Nephron (organoid): ENCODE measurements around the gene HES5.
A peak's percentile ranks its signal among the peaks of the same experiment; 100 is the strongest.

ENCODE experiments used
- H3K27ac Mint-ChIP-seq, 3 experiments: 2 replicates each; pipeline ENCODE4 v1.8.0; 2020; ENCODE audit warnings: mixed read lengths in 3 of 3, mild to moderate bottlenecking in 2 of 3, moderate library complexity in 1 of 3
- H3K27me3 Mint-ChIP-seq: 2 replicates; pipeline ENCODE4 v1.8.0; 2021; ENCODE audit warnings: low read depth, mild to moderate bottlenecking, moderate library complexity, mixed read lengths
- H3K36me3 Mint-ChIP-seq: 2 replicates; pipeline ENCODE4 v1.8.0; 2020; ENCODE audit warnings: low read depth, mixed read lengths
- H3K4me1 Mint-ChIP-seq: 2 replicates; pipeline ENCODE4 v1.8.0; 2020; ENCODE audit warnings: mixed read lengths
- H3K4me3 Mint-ChIP-seq, 3 experiments: 2 replicates each; pipeline ENCODE4 v1.8.0; 2020; ENCODE audit warnings: mild to moderate bottlenecking in 3 of 3, mixed read lengths in 3 of 3, moderate library complexity in 2 of 3
- H3K9me3 Mint-ChIP-seq: 2 replicates; pipeline ENCODE4 v1.8.0; 2020; ENCODE audit warnings: mixed read lengths
- CTCF ChIP-seq, 3 experiments: fragments of 200-600 bp; sonication (generic); IDR thresholded peaks; one replicate each; pipeline ENCODE4 v1.5.0; 2021; ENCODE audit warnings: antibody characterized with exemption in 3 of 3; ENCODE audit not compliant: unreplicated experiment in 3 of 3

The HES5 gene

DNA sequence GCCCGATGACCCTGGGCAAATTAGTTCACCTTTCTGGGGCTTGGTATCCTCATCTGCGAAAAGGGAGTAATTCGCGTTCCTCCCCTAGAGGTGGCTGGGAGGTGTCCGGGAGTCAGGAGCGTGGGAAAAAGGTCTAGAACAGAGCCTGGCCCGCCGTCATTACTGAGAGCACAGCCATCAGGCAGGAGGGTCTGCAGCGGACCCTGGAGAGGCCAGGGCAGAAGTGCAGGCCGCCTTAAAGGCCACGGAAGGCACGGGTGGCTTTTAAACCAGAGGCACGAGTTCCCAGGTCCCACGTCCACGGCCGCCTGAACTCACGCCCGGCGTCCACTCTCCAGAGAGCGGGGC, 4.5 kb downstream of the HES5 start:
- H3K36me3 Mint-ChIP-seq = peaks cover 17% of the 10 kb centered on the region
- peaks cover 36% of the 10 kb centered on the region for H3K4me1 Mint-ChIP-seq
- peak overlapping the region; percentile 90 to 99 (median 97) for H3K4me3 Mint-ChIP-seq
- no peaks in the 10 kb centered on the region for H3K9me3 Mint-ChIP-seq
- TF ChIP-seq CTCF (IDR thresholded peaks at IDR 0.05; ENCODE audit: unreplicated experiment in 3 of 3) = no peak
- peak overlapping the region in 1 of 3 experiments; percentile 55 for H3K27ac Mint-ChIP-seq
- H3K27me3 Mint-ChIP-seq = peaks cover 35% of the 10 kb centered on the region

DNA sequence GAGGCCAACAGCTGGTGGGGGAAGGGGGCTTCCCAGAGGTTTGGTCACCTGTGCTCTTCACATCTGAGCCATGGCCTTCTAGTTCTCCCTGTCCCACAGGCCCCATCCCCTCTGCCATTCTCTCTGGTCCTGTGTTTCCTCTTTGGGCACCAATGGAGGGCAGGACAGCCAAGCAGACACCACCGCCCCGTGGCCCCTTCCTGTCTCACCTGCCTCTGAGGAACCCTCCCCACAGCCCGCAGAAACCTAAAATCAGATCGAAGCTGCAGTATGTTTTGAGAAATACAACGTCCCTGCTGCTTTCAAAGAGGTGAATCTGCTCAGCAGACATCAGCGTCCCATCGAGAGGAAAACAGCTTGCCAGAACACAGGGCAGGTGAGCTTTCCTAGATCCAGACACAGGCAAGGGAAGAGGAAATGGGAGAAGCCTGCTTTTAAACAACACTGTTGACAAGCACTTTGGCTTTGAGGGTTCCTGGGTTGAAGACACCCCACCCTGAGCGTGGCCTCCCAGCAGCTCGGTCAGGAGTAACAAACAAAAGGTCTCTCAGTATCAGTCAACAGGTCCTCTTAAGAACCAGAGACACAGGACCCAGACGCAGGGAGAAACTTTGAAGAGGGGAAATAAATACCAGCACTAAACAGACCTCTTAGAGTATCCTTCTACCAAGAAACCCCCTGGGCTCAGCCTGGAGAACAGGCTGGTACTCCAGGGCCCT, 6.0 kb downstream of the HES5 start:
- Mint-ChIP-seq H3K27me3 (peaks cover 21% of the 10 kb centered on the region), H3K4me1 (peaks cover 36% of the 10 kb centered on the region), H3K36me3 (peaks cover 21% of the 10 kb centered on the region), H3K4me3 (peak overlapping the region; percentile 90 to 99 (median 97)), H3K9me3 (no peaks in the 10 kb centered on the region), H3K27ac (no peak overlapping the region)
- no peak for TF ChIP-seq CTCF (IDR thresholded peaks at IDR 0.05; ENCODE audit: unreplicated experiment in 3 of 3)

DNA sequence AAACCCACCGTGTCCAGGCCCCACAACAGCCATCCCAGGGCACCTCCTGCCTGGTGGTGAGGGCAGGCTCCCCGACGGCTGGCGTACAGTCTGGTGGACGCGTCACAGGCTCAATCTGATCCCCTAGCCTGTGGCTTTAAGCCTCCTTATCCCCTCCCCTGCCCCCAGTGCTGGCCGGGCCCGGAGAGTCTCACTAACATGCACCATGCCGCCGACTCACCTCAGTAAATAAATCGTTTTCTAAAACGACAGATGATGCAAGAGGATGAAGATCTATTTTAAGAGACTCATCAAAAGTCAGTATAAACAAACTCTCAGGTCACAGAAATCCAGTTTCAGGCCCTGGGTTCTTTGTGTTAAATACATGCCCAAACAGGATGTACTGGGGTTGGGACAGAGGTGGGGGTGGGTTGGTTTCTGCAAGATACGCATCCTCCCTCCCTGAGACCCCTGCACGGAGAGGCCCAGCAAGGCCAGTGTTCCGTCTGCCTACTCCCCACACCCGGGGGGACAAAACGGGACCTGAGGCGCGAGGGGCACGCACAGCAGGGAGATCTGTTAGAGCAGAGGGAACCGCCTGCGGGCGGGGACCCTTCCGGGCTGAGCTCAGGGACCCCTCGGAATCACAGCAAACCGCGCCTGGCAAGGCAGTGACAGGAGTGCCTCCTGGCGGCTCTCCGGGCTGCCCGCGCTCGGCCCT, 6.7 kb downstream of the HES5 start:
- H3K4me3 Mint-ChIP-seq = peak overlapping the region; percentile 23 to 69 (median 62)
- TF ChIP-seq CTCF (IDR thresholded peaks at IDR 0.05; ENCODE audit: unreplicated experiment in 3 of 3) = no peak
- peaks cover 31% of the 10 kb centered on the region for H3K4me1 Mint-ChIP-seq
- H3K9me3 Mint-ChIP-seq = no peaks in the 10 kb centered on the region
- H3K27ac Mint-ChIP-seq = no peak overlapping the region
- peaks cover 22% of the 10 kb centered on the region for H3K36me3 Mint-ChIP-seq
- H3K27me3 Mint-ChIP-seq = peaks cover 15% of the 10 kb centered on the region

DNA sequence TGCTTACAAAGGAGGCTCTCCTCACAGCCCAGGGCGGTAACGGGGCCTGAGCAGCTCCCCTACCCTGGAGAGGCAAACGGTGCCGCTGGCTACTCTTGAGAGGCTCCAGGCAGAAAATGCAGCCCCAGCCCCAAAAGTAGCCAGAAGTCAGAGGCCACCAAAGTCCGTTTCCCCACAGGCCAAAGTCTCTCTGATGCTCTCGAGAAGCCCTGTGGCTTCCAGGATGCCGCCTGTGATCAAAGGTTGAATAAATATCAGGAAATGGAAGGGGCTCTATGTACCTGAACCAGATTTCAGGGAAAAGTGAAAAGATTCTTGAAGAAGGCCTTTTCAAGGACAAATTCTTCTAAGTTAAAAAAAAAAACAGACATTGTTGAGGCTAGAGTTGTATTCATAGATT, 7.8 kb downstream of the HES5 start:
- Mint-ChIP-seq H3K4me3 (peak overlapping the region in 1 of 3 experiments; percentile 78), H3K36me3 (peaks cover 31% of the 10 kb centered on the region), H3K4me1 (peaks cover 31% of the 10 kb centered on the region), H3K27ac (no peak overlapping the region), H3K9me3 (no peaks in the 10 kb centered on the region), H3K27me3 (peaks cover 5% of the 10 kb centered on the region)
- no peak for TF ChIP-seq CTCF (IDR thresholded peaks at IDR 0.05; ENCODE audit: unreplicated experiment in 3 of 3)

DNA sequence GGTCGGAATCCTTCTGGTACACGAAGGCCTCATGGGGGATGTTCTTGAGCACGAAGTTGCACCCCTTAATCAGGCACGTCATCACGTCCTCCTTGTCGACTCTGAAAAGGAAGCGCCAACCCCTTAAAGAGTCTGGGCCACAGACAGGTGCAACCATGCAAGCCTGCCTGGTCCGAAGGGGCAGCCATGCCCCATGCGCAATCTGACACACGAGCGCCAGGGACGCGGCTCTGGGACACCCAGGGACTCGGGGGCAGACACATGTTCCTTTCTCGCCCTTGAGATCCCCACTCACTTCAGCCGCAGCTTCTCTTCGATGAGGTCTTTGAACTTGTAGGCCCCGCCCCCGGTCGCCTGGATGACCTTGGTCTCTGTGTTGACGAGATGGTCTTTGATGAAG, 9.3 kb downstream of the HES5 start:
- no peak for TF ChIP-seq CTCF (IDR thresholded peaks at IDR 0.05; ENCODE audit: unreplicated experiment in 3 of 3)
- H3K4me1 Mint-ChIP-seq = peaks cover 24% of the 10 kb centered on the region
- no peak overlapping the region for H3K27ac Mint-ChIP-seq
- no peaks in the 10 kb centered on the region for H3K9me3 Mint-ChIP-seq
- no peaks in the 10 kb centered on the region for H3K27me3 Mint-ChIP-seq
- peaks cover 32% of the 10 kb centered on the region for H3K36me3 Mint-ChIP-seq
- no peak overlapping the region for H3K4me3 Mint-ChIP-seq

DNA sequence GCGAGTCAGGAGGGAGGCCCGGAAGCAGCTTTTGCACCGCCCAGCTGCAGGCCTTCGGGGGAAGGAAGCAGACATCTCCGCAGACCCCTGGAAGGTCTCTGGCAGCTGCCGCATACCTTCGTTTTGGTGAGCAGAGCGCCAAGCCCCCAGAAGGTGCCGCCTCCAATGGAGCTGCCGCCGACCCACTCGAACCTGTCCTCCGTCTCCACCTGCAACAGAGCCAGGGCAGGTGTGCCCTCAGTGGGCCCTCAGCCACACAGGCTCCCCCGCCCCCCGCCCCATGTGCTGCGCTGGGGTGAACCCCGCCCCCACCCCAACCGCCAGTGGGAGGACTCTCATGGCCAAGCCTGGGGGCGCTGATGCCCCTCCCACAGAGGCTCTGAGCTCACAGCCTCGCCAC, 9.9 kb downstream of the HES5 start:
- Mint-ChIP-seq H3K27ac (no peak overlapping the region), H3K9me3 (no peaks in the 10 kb centered on the region), H3K4me3 (no peak overlapping the region), H3K36me3 (peaks cover 34% of the 10 kb centered on the region), H3K4me1 (peaks cover 21% of the 10 kb centered on the region), H3K27me3 (no peaks in the 10 kb centered on the region)
- no peak for TF ChIP-seq CTCF (IDR thresholded peaks at IDR 0.05; ENCODE audit: unreplicated experiment in 3 of 3)
